Body of pancreas (tissue), 4 donors: Measurements from ENCODE around the gene VSTM4. TPM values are rescaled to one million over a fixed set of nuclear protein-coding genes. Genes with fewer than 3 reads are reported as not detected.

Source experiments
- ATAC-seq: fragments of 150-250 bp; one replicate; pipeline ENCODE4 v1.9.1; 2016
- DNase-seq, 4 donors: peaks; one replicate each; pipeline ENCODE4 v3.0.0-alpha.2; 2019
- H3K27ac ChIP-seq, 4 donors: fragments of 200-600 bp; sonication (generic); 1 replicate in 3 of 4; 2 replicates in 1 of 4; pipeline versions ENCODE4 v1.5.1 to v1.6.1; 2016 to 2019; ENCODE audit warnings: mild to moderate bottlenecking in 1 of 4, mixed read lengths in 1 of 4, moderate library complexity in 1 of 4
- H3K27me3 ChIP-seq, 2 donors: fragments of 200-600 bp; sonication (generic); one replicate each; pipeline ENCODE4 v1.6.0; 2016; ENCODE audit warnings: mild to moderate bottlenecking in 1 of 2
- H3K36me3 ChIP-seq, 2 donors: fragments of 200-600 bp; sonication (generic); replicated peaks in 1 of 2; 2 replicates each; pipeline ENCODE4 v1.5.1; 2016; ENCODE audit warnings: low read depth in 2 of 2; ENCODE audit not compliant: insufficient read depth in 1 of 2
- H3K4me1 ChIP-seq: fragments of 200-600 bp; sonication (generic); one replicate; pipeline ENCODE4 v1.6.0; 2016
- H3K4me3 ChIP-seq, 2 donors: fragments of 200-600 bp; sonication (generic); 1 replicate in 1 of 2; 2 replicates in 1 of 2; pipeline ENCODE4 v1.5.1; 2016 to 2019
- H3K9me3 ChIP-seq, 3 donors: fragments of 200-600 bp; sonication (generic); 1 replicate in 2 of 3; 2 replicates in 1 of 3; pipeline ENCODE4 v1.5.1; 2016
- CTCF ChIP-seq, 7 experiments: fragments of 450-650 bp in 4 of 7; fragments of 200-600 bp in 3 of 7; sonication (generic) in 3 of 7; IDR thresholded peaks; one replicate each; pipeline ENCODE4 v1.5.1; 2016 to 2019; ENCODE audit warnings: antibody characterized with exemption in 7 of 7
- POLR2A ChIP-seq, 3 donors: fragments of 450-650 bp; IDR thresholded peaks; one replicate each; pipeline ENCODE4 v1.6.1; 2016; ENCODE audit warnings: antibody characterized with exemption in 3 of 3, mild to moderate bottlenecking in 2 of 3
- WGBS, 2 donors: methylation state at CpG; one replicate each; pipeline ENCODE4 v1.1.5; 2017; 5-methylcytosine and 5-hydroxymethylcytosine counted together
- intact Hi-C: fragments of 100-400 bp; cut with DNase I; formaldehyde crosslinking; loops from one replicate; pipeline ENCODE4 v1.15.1; 2023
- total RNA-seq, 2 donors: library from RNA; depleted of rRNA; stranded (reverse); fragments of >200 nt; gene quantifications; one replicate each; pipeline ENCODE4 v1.1.0, GENCODE V29; 2016

Gene VSTM4
- total RNA-seq, 2 donors from 2014 or later = 3.4 to 5.6 TPM

- no peak for TF ChIP-seq CTCF (IDR thresholded peaks at IDR 0.05)
- TF ChIP-seq POLR2A (IDR thresholded peaks at IDR 0.05) = no peak
- no peak for ATAC-seq
- intact Hi-C loops = no loop called here
- Histone ChIP-seq H3K4me3 (no peak overlapping the region), H3K36me3 (no peaks in the 10 kb centered on the region), H3K27ac (no peak overlapping the region), H3K9me3 (no peaks in the 10 kb centered on the region), H3K4me1 (peaks cover 6% of the 10 kb centered on the region), H3K27me3 (no peaks in the 10 kb centered on the region)
- DNase-seq = no peak
- WGBS, 2 donors = 39 to 45% methylated on average over 6 to 9 of the region's 9 CpGs
Measured at GRCh38 chr10:49114718-49115014, 656 bp downstream of the VSTM4 start.

- DNase-seq = no peak
- intact Hi-C loops = no loop called here
- no peak for TF ChIP-seq POLR2A (IDR thresholded peaks at IDR 0.05)
- TF ChIP-seq CTCF (IDR thresholded peaks at IDR 0.05) = no peak
- 52 to 55% methylated on average over 2 to 3 of the region's 3 CpGs for WGBS, 2 donors
- Histone ChIP-seq H3K36me3 (no peaks in the 10 kb centered on the region), H3K9me3 (no peaks in the 10 kb centered on the region), H3K27me3 (no peaks in the 10 kb centered on the region), H3K4me3 (no peak overlapping the region), H3K4me1 (peaks cover 6% of the 10 kb centered on the region), H3K27ac (no peak overlapping the region)
- no peak for ATAC-seq
Measured at GRCh38 chr10:49113741-49114141, 1.6 kb downstream of the VSTM4 start.

GRCh38 chr10:49112851-49113250 is 2.5 kb downstream of the VSTM4 start:
- H3K36me3 ChIP-seq = no peaks in the 10 kb centered on the region
- intact Hi-C loops = no loop called here
- peaks cover 6% of the 10 kb centered on the region for H3K4me1 ChIP-seq
- 30 to 41% methylated on average over 3 of the region's 3 CpGs for WGBS, 2 donors
- ATAC-seq (no peak), DNase-seq (no peak)
- TF ChIP-seq POLR2A (IDR thresholded peaks at IDR 0.05) = no peak
- H3K27me3 ChIP-seq = no peaks in the 10 kb centered on the region
- H3K27ac ChIP-seq = no peak overlapping the region
- no peaks in the 10 kb centered on the region for H3K9me3 ChIP-seq
- no peak overlapping the region for H3K4me3 ChIP-seq

- WGBS, 2 donors = 63 to 69% methylated on average over 3 of the region's 3 CpGs
- H3K27ac ChIP-seq = no peak overlapping the region
- intact Hi-C loops = no loop called here
- ATAC-seq (no peak), DNase-seq (no peak)
- H3K4me3 ChIP-seq = no peak overlapping the region
- no peaks in the 10 kb centered on the region for H3K36me3 ChIP-seq
- no peaks in the 10 kb centered on the region for H3K9me3 ChIP-seq
- H3K4me1 ChIP-seq = peaks cover 6% of the 10 kb centered on the region
- no peaks in the 10 kb centered on the region for H3K27me3 ChIP-seq
- TF ChIP-seq CTCF (IDR thresholded peaks at IDR 0.05) (no peak), POLR2A (IDR thresholded peaks at IDR 0.05) (no peak)
Measured at GRCh38 chr10:49112098-49112497, 3.2 kb downstream of the VSTM4 start.

- H3K36me3 ChIP-seq = no peaks in the 10 kb centered on the region
- intact Hi-C loops = no loop called here
- H3K4me3 ChIP-seq = no peak overlapping the region
- no peaks in the 10 kb centered on the region for H3K27me3 ChIP-seq
- no peak for TF ChIP-seq CTCF (IDR thresholded peaks at IDR 0.05)
- no peak for TF ChIP-seq POLR2A (IDR thresholded peaks at IDR 0.05)
- no peak for ATAC-seq
- H3K27ac ChIP-seq = no peak overlapping the region
- WGBS, 2 donors = 51 to 58% methylated on average over 7 to 8 of the region's 8 CpGs
- H3K9me3 ChIP-seq = no peaks in the 10 kb centered on the region
- no peak for DNase-seq
- peaks cover 14% of the 10 kb centered on the region for H3K4me1 ChIP-seq
Measured at GRCh38 chr10:49111320-49111698, 4.0 kb downstream of the VSTM4 start.
